Measurements from ENCODE around the gene ANKHD1.

DNA sequence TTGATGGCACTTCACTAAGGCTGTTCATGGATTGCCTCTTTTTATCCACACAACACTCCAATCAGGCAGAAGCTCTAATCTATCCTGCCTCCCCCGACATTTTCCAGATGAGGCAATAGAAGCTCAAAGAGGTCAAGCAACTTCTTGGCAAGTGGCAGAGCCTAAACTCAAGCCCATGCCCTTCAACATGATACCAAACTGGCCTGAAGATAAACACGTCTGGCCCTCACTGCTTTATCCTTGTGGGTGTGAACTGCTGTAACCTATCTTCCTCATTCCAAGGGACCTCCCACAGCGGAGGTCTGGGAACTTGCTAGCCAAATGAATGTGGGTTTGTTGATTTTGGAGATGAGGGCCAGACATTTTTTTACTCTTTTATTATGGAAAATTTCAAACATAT is 172.5 kb downstream of the ANKHD1 start:
- TF ChIP-seq, protein P1, sequence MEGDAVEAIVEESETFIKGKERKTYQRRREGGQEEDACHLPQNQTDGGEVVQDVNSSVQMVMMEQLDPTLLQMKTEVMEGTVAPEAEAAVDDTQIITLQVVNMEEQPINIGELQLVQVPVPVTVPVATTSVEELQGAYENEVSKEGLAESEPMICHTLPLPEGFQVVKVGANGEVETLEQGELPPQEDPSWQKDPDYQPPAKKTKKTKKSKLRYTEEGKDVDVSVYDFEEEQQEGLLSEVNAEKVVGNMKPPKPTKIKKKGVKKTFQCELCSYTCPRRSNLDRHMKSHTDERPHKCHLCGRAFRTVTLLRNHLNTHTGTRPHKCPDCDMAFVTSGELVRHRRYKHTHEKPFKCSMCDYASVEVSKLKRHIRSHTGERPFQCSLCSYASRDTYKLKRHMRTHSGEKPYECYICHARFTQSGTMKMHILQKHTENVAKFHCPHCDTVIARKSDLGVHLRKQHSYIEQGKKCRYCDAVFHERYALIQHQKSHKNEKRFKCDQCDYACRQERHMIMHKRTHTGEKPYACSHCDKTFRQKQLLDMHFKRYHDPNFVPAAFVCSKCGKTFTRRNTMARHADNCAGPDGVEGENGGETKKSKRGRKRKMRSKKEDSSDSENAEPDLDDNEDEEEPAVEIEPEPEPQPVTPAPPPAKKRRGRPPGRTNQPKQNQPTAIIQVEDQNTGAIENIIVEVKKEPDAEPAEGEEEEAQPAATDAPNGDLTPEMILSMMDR (tag by site-specific recombination; IDR thresholded peaks at IDR 0.05): no peak
- TF ChIP-seq, protein P2, sequence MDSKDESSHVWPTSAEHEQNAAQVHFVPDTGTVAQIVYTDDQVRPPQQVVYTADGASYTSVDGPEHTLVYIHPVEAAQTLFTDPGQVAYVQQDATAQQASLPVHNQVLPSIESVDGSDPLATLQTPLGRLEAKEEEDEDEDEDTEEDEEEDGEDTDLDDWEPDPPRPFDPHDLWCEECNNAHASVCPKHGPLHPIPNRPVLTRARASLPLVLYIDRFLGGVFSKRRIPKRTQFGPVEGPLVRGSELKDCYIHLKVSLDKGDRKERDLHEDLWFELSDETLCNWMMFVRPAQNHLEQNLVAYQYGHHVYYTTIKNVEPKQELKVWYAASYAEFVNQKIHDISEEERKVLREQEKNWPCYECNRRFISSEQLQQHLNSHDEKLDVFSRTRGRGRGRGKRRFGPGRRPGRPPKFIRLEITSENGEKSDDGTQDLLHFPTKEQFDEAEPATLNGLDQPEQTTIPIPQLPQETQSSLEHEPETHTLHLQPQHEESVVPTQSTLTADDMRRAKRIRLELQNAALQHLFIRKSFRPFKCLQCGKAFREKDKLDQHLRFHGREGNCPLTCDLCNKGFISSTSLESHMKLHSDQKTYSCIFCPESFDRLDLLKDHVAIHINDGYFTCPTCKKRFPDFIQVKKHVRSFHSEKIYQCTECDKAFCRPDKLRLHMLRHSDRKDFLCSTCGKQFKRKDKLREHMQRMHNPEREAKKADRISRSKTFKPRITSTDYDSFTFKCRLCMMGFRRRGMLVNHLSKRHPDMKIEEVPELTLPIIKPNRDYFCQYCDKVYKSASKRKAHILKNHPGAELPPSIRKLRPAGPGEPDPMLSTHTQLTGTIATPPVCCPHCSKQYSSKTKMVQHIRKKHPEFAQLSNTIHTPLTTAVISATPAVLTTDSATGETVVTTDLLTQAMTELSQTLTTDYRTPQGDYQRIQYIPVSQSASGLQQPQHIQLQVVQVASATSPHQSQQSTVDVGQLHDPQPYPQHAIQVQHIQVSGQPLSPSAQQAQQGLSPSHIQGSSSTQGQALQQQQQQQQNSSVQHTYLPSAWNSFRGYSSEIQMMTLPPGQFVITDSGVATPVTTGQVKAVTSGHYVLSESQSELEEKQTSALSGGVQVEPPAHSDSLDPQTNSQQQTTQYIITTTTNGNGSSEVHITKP (tag by site-specific recombination; IDR thresholded peaks at IDR 0.05): no peak
- no peak for TF ChIP-seq ZNF670 (tag by site-specific recombination; IDR thresholded peaks at IDR 0.05; ENCODE audit: low read depth)
- TF ChIP-seq, protein P3, sequence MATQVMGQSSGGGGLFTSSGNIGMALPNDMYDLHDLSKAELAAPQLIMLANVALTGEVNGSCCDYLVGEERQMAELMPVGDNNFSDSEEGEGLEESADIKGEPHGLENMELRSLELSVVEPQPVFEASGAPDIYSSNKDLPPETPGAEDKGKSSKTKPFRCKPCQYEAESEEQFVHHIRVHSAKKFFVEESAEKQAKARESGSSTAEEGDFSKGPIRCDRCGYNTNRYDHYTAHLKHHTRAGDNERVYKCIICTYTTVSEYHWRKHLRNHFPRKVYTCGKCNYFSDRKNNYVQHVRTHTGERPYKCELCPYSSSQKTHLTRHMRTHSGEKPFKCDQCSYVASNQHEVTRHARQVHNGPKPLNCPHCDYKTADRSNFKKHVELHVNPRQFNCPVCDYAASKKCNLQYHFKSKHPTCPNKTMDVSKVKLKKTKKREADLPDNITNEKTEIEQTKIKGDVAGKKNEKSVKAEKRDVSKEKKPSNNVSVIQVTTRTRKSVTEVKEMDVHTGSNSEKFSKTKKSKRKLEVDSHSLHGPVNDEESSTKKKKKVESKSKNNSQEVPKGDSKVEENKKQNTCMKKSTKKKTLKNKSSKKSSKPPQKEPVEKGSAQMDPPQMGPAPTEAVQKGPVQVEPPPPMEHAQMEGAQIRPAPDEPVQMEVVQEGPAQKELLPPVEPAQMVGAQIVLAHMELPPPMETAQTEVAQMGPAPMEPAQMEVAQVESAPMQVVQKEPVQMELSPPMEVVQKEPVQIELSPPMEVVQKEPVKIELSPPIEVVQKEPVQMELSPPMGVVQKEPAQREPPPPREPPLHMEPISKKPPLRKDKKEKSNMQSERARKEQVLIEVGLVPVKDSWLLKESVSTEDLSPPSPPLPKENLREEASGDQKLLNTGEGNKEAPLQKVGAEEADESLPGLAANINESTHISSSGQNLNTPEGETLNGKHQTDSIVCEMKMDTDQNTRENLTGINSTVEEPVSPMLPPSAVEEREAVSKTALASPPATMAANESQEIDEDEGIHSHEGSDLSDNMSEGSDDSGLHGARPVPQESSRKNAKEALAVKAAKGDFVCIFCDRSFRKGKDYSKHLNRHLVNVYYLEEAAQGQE (tag by site-specific recombination; IDR thresholded peaks at IDR 0.05): no peak
- no peak for TF ChIP-seq ZNF747 (tag by site-specific recombination; IDR thresholded peaks at IDR 0.05)

Data from HEK293 (cell line).